ENCODE data around the gene FEM1C. TPM values are rescaled to one million over a fixed set of nuclear protein-coding genes. Genes with fewer than 3 reads are reported as not detected.
A peak's percentile ranks its signal among the peaks of the same experiment; 100 is the strongest.

Gene FEM1C
- total RNA-seq, 1 donor from 2014 or later: 16.3 TPM

GRCh38 chr5:115522832-115523403 is 21.7 kb downstream of the FEM1C start:
- H3K9me3 Mint-ChIP-seq: no peaks in the 10 kb centered on the region
- H3K27ac Mint-ChIP-seq (ENCODE audit: unreplicated experiment): peak overlapping the region; percentile 10
- no peaks in the 10 kb centered on the region for H3K27me3 Mint-ChIP-seq (ENCODE audit: low read depth)

GRCh38 chr5:115520191-115520590 is 24.4 kb downstream of the FEM1C start:
- Mint-ChIP-seq H3K9me3 (no peaks in the 10 kb centered on the region), H3K27ac (ENCODE audit: unreplicated experiment) (no peak overlapping the region), H3K36me3 (ENCODE audit: low read depth) (peaks cover 7% of the 10 kb centered on the region), H3K4me3 (no peak overlapping the region), H3K27me3 (ENCODE audit: low read depth) (no peaks in the 10 kb centered on the region), H3K4me1 (peaks cover 3% of the 10 kb centered on the region)
- no peak for TF ChIP-seq CTCF (conservative IDR thresholded peaks at IDR 0.05)
- DNase-seq (ENCODE audit: low read depth, low spot score): no peak

More at GRCh38 chr5:115522832-115523403, 21.7 kb downstream of the FEM1C start:
- H3K36me3 Mint-ChIP-seq (ENCODE audit: low read depth): peaks cover 12% of the 10 kb centered on the region
- H3K4me1 Mint-ChIP-seq: no peaks in the 10 kb centered on the region
- TF ChIP-seq CTCF (conservative IDR thresholded peaks at IDR 0.05): no peak
- no peak for DNase-seq (ENCODE audit: low read depth, low spot score)
- no peak overlapping the region for H3K4me3 Mint-ChIP-seq

- no peaks in the 10 kb centered on the region for H3K27me3 Mint-ChIP-seq (ENCODE audit: low read depth)
- no peak for DNase-seq (ENCODE audit: low read depth, low spot score)
- H3K4me1 Mint-ChIP-seq: peaks cover 3% of the 10 kb centered on the region
- H3K27ac Mint-ChIP-seq (ENCODE audit: unreplicated experiment): no peak overlapping the region
- no peak for TF ChIP-seq CTCF (conservative IDR thresholded peaks at IDR 0.05)
- H3K4me3 Mint-ChIP-seq: no peak overlapping the region
- H3K9me3 Mint-ChIP-seq: peaks cover 6% of the 10 kb centered on the region
- H3K36me3 Mint-ChIP-seq (ENCODE audit: low read depth): peaks cover 10% of the 10 kb centered on the region
Observed at GRCh38 chr5:115516372-115516771, 28.2 kb downstream of the FEM1C start.

GRCh38 chr5:115514220-115514619 is 30.4 kb downstream of the FEM1C start:
- H3K27me3 Mint-ChIP-seq (ENCODE audit: low read depth): no peaks in the 10 kb centered on the region

GRCh38 chr5:115511632-115512031 is 32.9 kb downstream of the FEM1C start:
- no peaks in the 10 kb centered on the region for H3K27me3 Mint-ChIP-seq (ENCODE audit: low read depth)
- no peak overlapping the region for H3K27ac Mint-ChIP-seq (ENCODE audit: unreplicated experiment)
- H3K4me1 Mint-ChIP-seq: peaks cover 3% of the 10 kb centered on the region
- peaks cover 6% of the 10 kb centered on the region for H3K9me3 Mint-ChIP-seq
- no peak for DNase-seq (ENCODE audit: low read depth, low spot score)
- peaks cover 10% of the 10 kb centered on the region for H3K36me3 Mint-ChIP-seq (ENCODE audit: low read depth)
- no peak for TF ChIP-seq CTCF (conservative IDR thresholded peaks at IDR 0.05)
- H3K4me3 Mint-ChIP-seq: no peak overlapping the region

More at GRCh38 chr5:115514220-115514619, 30.4 kb downstream of the FEM1C start:
- Mint-ChIP-seq H3K9me3 (peaks cover 6% of the 10 kb centered on the region), H3K4me3 (no peak overlapping the region), H3K36me3 (ENCODE audit: low read depth) (peaks cover 10% of the 10 kb centered on the region), H3K27ac (ENCODE audit: unreplicated experiment) (peak overlapping the region; percentile 37), H3K4me1 (peaks cover 3% of the 10 kb centered on the region)
- TF ChIP-seq CTCF (conservative IDR thresholded peaks at IDR 0.05): no peak
- no peak for DNase-seq (ENCODE audit: low read depth, low spot score)
